ENCODE data around the gene OPTN.

OPTN gene

GRCh38 chr10:13054844-13055243 lies 45.1 kb upstream of the OPTN start:
- Histone ChIP-seq H2BK12ac (ENCODE audit: low read length in 2 of 2) (peak overlapping the region in 1 of 2 experiments; percentile 1), H3K4me1 (ENCODE audit: control insufficient read depth, insufficient read depth, low read depth, low read length) (no peaks in the 10 kb centered on the region), H3K9ac (ENCODE audit: low read length) (no peak overlapping the region), H2AFZ (ENCODE audit: low read depth, low read length) (no peak overlapping the region), H3K4me2 (ENCODE audit: low read length, poor library complexity, severe bottlenecking) (no peak overlapping the region), H3K27me3 (ENCODE audit: control insufficient read depth in 1 of 2, insufficient read depth in 1 of 2, low read length in 2 of 2) (peaks cover 9 to 20% of the 10 kb centered on the region in 2 experiments), H3K27ac (ENCODE audit: low read length, poor library complexity, severe bottlenecking) (no peak overlapping the region), H2BK15ac (ENCODE audit: low read depth, poor library complexity, severe bottlenecking) (no peak overlapping the region), H3K23ac (ENCODE audit: low read length in 2 of 2) (no peak overlapping the region), H3K14ac (ENCODE audit: low read length in 2 of 2) (no peak overlapping the region), H3K4me3 (ENCODE audit: insufficient read depth in 1 of 2, low read depth in 1 of 2, low read length in 2 of 2) (no peak overlapping the region), H3K4ac (ENCODE audit: low read depth in 1 of 2, low read length in 2 of 2) (no peak overlapping the region), H2BK120ac (ENCODE audit: low read depth, low read length) (no peak overlapping the region), H3K9me3 (ENCODE audit: control insufficient read depth, low read length) (no peaks in the 10 kb centered on the region), H3K36me3 (ENCODE audit: control insufficient read depth in 1 of 2, insufficient read depth in 2 of 2, low read depth in 1 of 2, low read length in 2 of 2) (no peaks in the 10 kb centered on the region), H2BK5ac (ENCODE audit: low read depth, low read length, poor library complexity, severe bottlenecking) (no peak overlapping the region), H3K79me1 (replicated peaks; ENCODE audit: low read length, poor library complexity, severe bottlenecking) (no peaks in the 10 kb centered on the region), H4K91ac (ENCODE audit: low read length) (peak overlapping the region; percentile 11), H2AK5ac (ENCODE audit: low read length, severe bottlenecking) (no peak overlapping the region), H3K18ac (ENCODE audit: low read depth in 1 of 2, low read length in 2 of 2) (peak overlapping the region in 1 of 2 experiments; percentile 25), H4K8ac (ENCODE audit: low read length) (peak overlapping the region; percentile 29)
- DNase-seq, result no peak
- 92% methylated on average over 4 of the region's 4 CpGs for WGBS

GRCh38 chr10:13056456-13057077 lies 43.4 kb upstream of the OPTN start:
- H4K91ac ChIP-seq (ENCODE audit: low read length), result no peak overlapping the region
- no peaks in the 10 kb centered on the region for H3K4me1 ChIP-seq (ENCODE audit: control insufficient read depth, insufficient read depth, low read depth, low read length)
- H3K79me1 ChIP-seq (replicated peaks; ENCODE audit: low read length, poor library complexity, severe bottlenecking), result no peaks in the 10 kb centered on the region
- H3K9me3 ChIP-seq (ENCODE audit: control insufficient read depth, low read length), result no peaks in the 10 kb centered on the region
- no peak overlapping the region for H2BK5ac ChIP-seq (ENCODE audit: low read depth, low read length, poor library complexity, severe bottlenecking)
- H3K27ac ChIP-seq (ENCODE audit: low read length, poor library complexity, severe bottlenecking), result no peak overlapping the region
- H4K8ac ChIP-seq (ENCODE audit: low read length), result peak overlapping the region; percentile 47
- H2AK5ac ChIP-seq (ENCODE audit: low read length, severe bottlenecking), result no peak overlapping the region
- 98% methylated on average over 3 of the region's 7 CpGs for WGBS
- H3K4ac ChIP-seq (ENCODE audit: low read depth in 1 of 2, low read length in 2 of 2), result peak overlapping the region in 1 of 2 experiments; percentile 6
- no peak overlapping the region for H3K9ac ChIP-seq (ENCODE audit: low read length)
- H3K27me3 ChIP-seq (ENCODE audit: control insufficient read depth in 1 of 2, insufficient read depth in 1 of 2, low read length in 2 of 2), result peaks cover 3 to 27% of the 10 kb centered on the region in 2 experiments
- H3K14ac ChIP-seq (ENCODE audit: low read length in 2 of 2), result peak overlapping the region in 1 of 2 experiments; percentile 6
- no peak overlapping the region for H3K4me3 ChIP-seq (ENCODE audit: insufficient read depth in 1 of 2, low read depth in 1 of 2, low read length in 2 of 2)
- peak overlapping the region; percentile 34 to 52 for H3K18ac ChIP-seq (ENCODE audit: low read depth in 1 of 2, low read length in 2 of 2)
- no peak overlapping the region for H3K23ac ChIP-seq (ENCODE audit: low read length in 2 of 2)
- H2BK120ac ChIP-seq (ENCODE audit: low read depth, low read length), result no peak overlapping the region
- no peak overlapping the region for H2BK15ac ChIP-seq (ENCODE audit: low read depth, poor library complexity, severe bottlenecking)
- H3K4me2 ChIP-seq (ENCODE audit: low read length, poor library complexity, severe bottlenecking), result no peak overlapping the region
- no peaks in the 10 kb centered on the region for H3K36me3 ChIP-seq (ENCODE audit: control insufficient read depth in 1 of 2, insufficient read depth in 2 of 2, low read depth in 1 of 2, low read length in 2 of 2)
- peak; percentile 62 for DNase-seq
- H2AFZ ChIP-seq (ENCODE audit: low read depth, low read length), result no peak overlapping the region
- peak overlapping the region in 1 of 2 experiments; percentile 87 for H2BK12ac ChIP-seq (ENCODE audit: low read length in 2 of 2)

DNA sequence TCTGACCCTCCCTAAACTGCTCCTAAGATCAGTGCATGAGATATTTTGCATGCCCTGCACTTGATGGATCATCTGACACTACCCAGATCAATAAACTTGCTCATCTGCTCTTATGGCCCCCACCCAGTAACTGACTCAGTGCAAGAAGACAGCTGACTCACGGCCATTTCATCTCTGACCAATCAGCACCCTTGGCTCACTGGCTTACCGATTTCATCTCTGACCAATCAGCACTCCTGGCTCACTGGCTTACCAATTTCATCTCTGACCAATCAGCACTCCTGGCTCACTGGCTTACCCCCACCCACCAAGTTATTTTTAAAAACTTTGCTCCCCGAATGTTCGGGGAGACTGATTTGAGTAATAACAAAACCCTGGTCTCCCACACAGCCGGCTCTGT lies 37.2 kb upstream of the OPTN start:
- Histone ChIP-seq H3K4ac (ENCODE audit: low read depth in 1 of 2, low read length in 2 of 2) (no peak overlapping the region), H3K23ac (ENCODE audit: low read length in 2 of 2) (no peak overlapping the region), H3K36me3 (ENCODE audit: control insufficient read depth in 1 of 2, insufficient read depth in 2 of 2, low read depth in 1 of 2, low read length in 2 of 2) (no peaks in the 10 kb centered on the region), H3K18ac (ENCODE audit: low read depth in 1 of 2, low read length in 2 of 2) (no peak overlapping the region), H3K9me3 (ENCODE audit: control insufficient read depth, low read length) (no peaks in the 10 kb centered on the region), H4K8ac (ENCODE audit: low read length) (no peak overlapping the region), H3K27ac (ENCODE audit: low read length, poor library complexity, severe bottlenecking) (no peak overlapping the region), H2AFZ (ENCODE audit: low read depth, low read length) (no peak overlapping the region), H2BK120ac (ENCODE audit: low read depth, low read length) (no peak overlapping the region), H3K27me3 (ENCODE audit: control insufficient read depth in 1 of 2, insufficient read depth in 1 of 2, low read length in 2 of 2) (peaks cover 7 to 20% of the 10 kb centered on the region in 2 experiments), H2AK5ac (ENCODE audit: low read length, severe bottlenecking) (no peak overlapping the region), H4K91ac (ENCODE audit: low read length) (no peak overlapping the region), H3K79me1 (replicated peaks; ENCODE audit: low read length, poor library complexity, severe bottlenecking) (no peaks in the 10 kb centered on the region), H2BK12ac (ENCODE audit: low read length in 2 of 2) (no peak overlapping the region), H3K4me3 (ENCODE audit: insufficient read depth in 1 of 2, low read depth in 1 of 2, low read length in 2 of 2) (no peak overlapping the region), H2BK5ac (ENCODE audit: low read depth, low read length, poor library complexity, severe bottlenecking) (no peak overlapping the region), H2BK15ac (ENCODE audit: low read depth, poor library complexity, severe bottlenecking) (no peak overlapping the region), H3K9ac (ENCODE audit: low read length) (no peak overlapping the region), H3K4me1 (ENCODE audit: control insufficient read depth, insufficient read depth, low read depth, low read length) (no peaks in the 10 kb centered on the region), H3K4me2 (ENCODE audit: low read length, poor library complexity, severe bottlenecking) (no peak overlapping the region), H3K14ac (ENCODE audit: low read length in 2 of 2) (no peak overlapping the region)
- WGBS, result 100% methylated on average over 4 of the region's 5 CpGs
- DNase-seq, result no peak

- no peak overlapping the region for H3K4ac ChIP-seq (ENCODE audit: low read depth in 1 of 2, low read length in 2 of 2)
- H3K4me2 ChIP-seq (ENCODE audit: low read length, poor library complexity, severe bottlenecking), result no peak overlapping the region
- H3K4me1 ChIP-seq (ENCODE audit: control insufficient read depth, insufficient read depth, low read depth, low read length), result no peaks in the 10 kb centered on the region
- H2AK5ac ChIP-seq (ENCODE audit: low read length, severe bottlenecking), result no peak overlapping the region
- H2AFZ ChIP-seq (ENCODE audit: low read depth, low read length), result no peak overlapping the region
- H3K27ac ChIP-seq (ENCODE audit: low read length, poor library complexity, severe bottlenecking), result no peak overlapping the region
- H2BK15ac ChIP-seq (ENCODE audit: low read depth, poor library complexity, severe bottlenecking), result no peak overlapping the region
- H3K79me1 ChIP-seq (replicated peaks; ENCODE audit: low read length, poor library complexity, severe bottlenecking), result no peaks in the 10 kb centered on the region
- H4K8ac ChIP-seq (ENCODE audit: low read length), result peak overlapping the region; percentile 37
- H2BK120ac ChIP-seq (ENCODE audit: low read depth, low read length), result no peak overlapping the region
- DNase-seq, result no peak
- H3K23ac ChIP-seq (ENCODE audit: low read length in 2 of 2), result no peak overlapping the region
- H2BK5ac ChIP-seq (ENCODE audit: low read depth, low read length, poor library complexity, severe bottlenecking), result no peak overlapping the region
- 63% methylated on average over 6 of the region's 6 CpGs for WGBS
- H4K91ac ChIP-seq (ENCODE audit: low read length), result no peak overlapping the region
- H3K14ac ChIP-seq (ENCODE audit: low read length in 2 of 2), result no peak overlapping the region
- no peak overlapping the region for H3K4me3 ChIP-seq (ENCODE audit: insufficient read depth in 1 of 2, low read depth in 1 of 2, low read length in 2 of 2)
- H3K36me3 ChIP-seq (ENCODE audit: control insufficient read depth in 1 of 2, insufficient read depth in 2 of 2, low read depth in 1 of 2, low read length in 2 of 2), result no peaks in the 10 kb centered on the region
- peaks cover 0 to 17% of the 10 kb centered on the region in 2 experiments for H3K27me3 ChIP-seq (ENCODE audit: control insufficient read depth in 1 of 2, insufficient read depth in 1 of 2, low read length in 2 of 2)
- H3K9ac ChIP-seq (ENCODE audit: low read length), result no peak overlapping the region
- no peak overlapping the region for H3K18ac ChIP-seq (ENCODE audit: low read depth in 1 of 2, low read length in 2 of 2)
- H3K9me3 ChIP-seq (ENCODE audit: control insufficient read depth, low read length), result no peaks in the 10 kb centered on the region
- no peak overlapping the region for H2BK12ac ChIP-seq (ENCODE audit: low read length in 2 of 2)
Measured at GRCh38 chr10:13066527-13066926, 33.4 kb upstream of the OPTN start.

Measured in mesenchymal stem cell (in vitro differentiated cells and primary cell).